Spleen (tissue), 7 donors: ENCODE measurements around the gene CNNM2.

ENCODE experiments used
- POLR2A ChIP-seq, 3 donors: fragments of 450-650 bp; IDR thresholded peaks; one replicate each; pipeline ENCODE4 v1.5.1; 2017; ENCODE audit warnings: antibody characterized with exemption in 3 of 3, mild to moderate bottlenecking in 1 of 3
- POLR2AphosphoS5 ChIP-seq, 3 donors: sonication (generic); formaldehyde crosslinking; IDR thresholded peaks; one replicate each; pipeline ENCODE4 v1.5.1; 2017; ENCODE audit warnings: antibody characterized with exemption in 3 of 3
- TF ChIP-seq, protein P1 (sequence below), 11 experiments: fragments of 200-600 bp in 7 of 11; fragments of 450-650 bp in 4 of 11; sonication (generic) in 4 of 11; IDR thresholded peaks in 8 of 11; conservative IDR thresholded peaks in 3 of 11; 1 replicate in 7 of 11; 2 replicates in 4 of 11; pipeline versions ENCODE4 v1.4.0 to v1.8.0; 2016 to 2021; ENCODE audit warnings: antibody characterized with exemption in 11 of 11, inconsistent platforms in 4 of 11, mild to moderate bottlenecking in 1 of 11
- donor health status: DM: no; HTN: no; CAD: no; lungs with moderate emphysema.
- donor health status: DM: no; HTN: no; CAD: no.
- donor health status: DM: no; HTN: no; CAD: no.

GRCh38 chr10:102997998-102998397 is 79.9 kb downstream of the CNNM2 start:
- TF ChIP-seq, protein P1, sequence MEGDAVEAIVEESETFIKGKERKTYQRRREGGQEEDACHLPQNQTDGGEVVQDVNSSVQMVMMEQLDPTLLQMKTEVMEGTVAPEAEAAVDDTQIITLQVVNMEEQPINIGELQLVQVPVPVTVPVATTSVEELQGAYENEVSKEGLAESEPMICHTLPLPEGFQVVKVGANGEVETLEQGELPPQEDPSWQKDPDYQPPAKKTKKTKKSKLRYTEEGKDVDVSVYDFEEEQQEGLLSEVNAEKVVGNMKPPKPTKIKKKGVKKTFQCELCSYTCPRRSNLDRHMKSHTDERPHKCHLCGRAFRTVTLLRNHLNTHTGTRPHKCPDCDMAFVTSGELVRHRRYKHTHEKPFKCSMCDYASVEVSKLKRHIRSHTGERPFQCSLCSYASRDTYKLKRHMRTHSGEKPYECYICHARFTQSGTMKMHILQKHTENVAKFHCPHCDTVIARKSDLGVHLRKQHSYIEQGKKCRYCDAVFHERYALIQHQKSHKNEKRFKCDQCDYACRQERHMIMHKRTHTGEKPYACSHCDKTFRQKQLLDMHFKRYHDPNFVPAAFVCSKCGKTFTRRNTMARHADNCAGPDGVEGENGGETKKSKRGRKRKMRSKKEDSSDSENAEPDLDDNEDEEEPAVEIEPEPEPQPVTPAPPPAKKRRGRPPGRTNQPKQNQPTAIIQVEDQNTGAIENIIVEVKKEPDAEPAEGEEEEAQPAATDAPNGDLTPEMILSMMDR (IDR thresholded peaks at IDR 0.05 in 8 of 11, conservative IDR thresholded peaks at IDR 0.05 in 3 of 11) = no peak
- TF ChIP-seq POLR2AphosphoS5 (IDR thresholded peaks at IDR 0.05) (no peak), POLR2A (IDR thresholded peaks at IDR 0.05) (no peak)
